ENCODE data around the gene HTR3B.

The HTR3B gene

GRCh38 chr11:113991170-113991569, 86.6 kb downstream of the HTR3B start:
- DNase-seq (ENCODE audit: low read depth in 2 of 2) = no peak

- no peak for DNase-seq (ENCODE audit: low read depth in 2 of 2)
Observed at GRCh38 chr11:113991718-113992458, 87.3 kb downstream of the HTR3B start.

- no peak for DNase-seq (ENCODE audit: low read depth in 2 of 2)
Observed at GRCh38 chr11:113992459-113993110, 88.0 kb downstream of the HTR3B start.

GRCh38 chr11:113994077-113994954, 89.7 kb downstream of the HTR3B start:
- peak; percentile 4 to 25 for DNase-seq (ENCODE audit: low read depth in 2 of 2)

All from stimulated activated CD8-positive, alpha-beta memory T cell treated with anti-CD3 and anti-CD28 coated beads, Interleukin-7, amount 100 ng/mL, for 1 hour (primary cell).